Stimulated activated CD4-positive, alpha-beta T cell treated with anti-CD3 and anti-CD28 coated beads, TNF-alpha, amount 100 ng/mL, for 4 hours (primary cell): Measurements from ENCODE around the gene TMEM151B.
"Not testable (repeated sequence)": the region's sequence is repeated elsewhere in the genome, so short reads cannot be mapped to it uniquely, and the experiment has no call there.

ENCODE experiments used
- DNase-seq, 3 experiments: peaks; one replicate each; pipeline ENCODE4 v3.0.0-alpha.2; 2020; ENCODE audit warnings: low read depth in 3 of 3

TMEM151B gene

GRCh38 chr6:44304282-44305199 is 34.3 kb downstream of the TMEM151B start:
- peak in 2 of 3 experiments; percentile 21 to 22 for DNase-seq

- DNase-seq: no peak
Observed at GRCh38 chr6:44305200-44305725, 35.0 kb downstream of the TMEM151B start.

- no peak for DNase-seq
Observed at GRCh38 chr6:44306710-44307109, 36.5 kb downstream of the TMEM151B start.

GRCh38 chr6:44307217-44307616 is 37.0 kb downstream of the TMEM151B start:
- DNase-seq: no peak

- no peak for DNase-seq
Observed at GRCh38 chr6:44309092-44309491, 38.8 kb downstream of the TMEM151B start.

- no peak for DNase-seq
Observed at GRCh38 chr6:44309631-44310030, 39.4 kb downstream of the TMEM151B start.

- no peak for DNase-seq
Observed at GRCh38 chr6:44310241-44310640, 40.0 kb downstream of the TMEM151B start.

GRCh38 chr6:44311304-44311703 is 41.1 kb downstream of the TMEM151B start:
- DNase-seq: no peak

GRCh38 chr6:44311767-44312166 is 41.5 kb downstream of the TMEM151B start:
- no peak for DNase-seq

- peak; percentile 85 to 90 (median 86) for DNase-seq
Observed at GRCh38 chr6:44312901-44313788, 42.9 kb downstream of the TMEM151B start, which contains the start of gene AARS2. Gene AARS2 (minus strand): TSS chr6:44313347. CDS start chr6:44313323, 24 bp downstream.

GRCh38 chr6:44314657-44315056 is 44.4 kb downstream of the TMEM151B start:
- not testable (repeated sequence) for DNase-seq

- no peak for DNase-seq
Observed at GRCh38 chr6:44315516-44315915, 45.3 kb downstream of the TMEM151B start.

GRCh38 chr6:44315951-44316350 is 45.7 kb downstream of the TMEM151B start:
- DNase-seq: no peak

- DNase-seq: no peak
Observed at GRCh38 chr6:44316481-44316880, 46.2 kb downstream of the TMEM151B start.

- DNase-seq: not testable (repeated sequence)
Observed at GRCh38 chr6:44317136-44317631, 46.9 kb downstream of the TMEM151B start.

- DNase-seq: no peak
Observed at GRCh38 chr6:44321210-44321609, 51.0 kb downstream of the TMEM151B start.

- DNase-seq: no peak
Observed at GRCh38 chr6:44327096-44327495, 56.8 kb downstream of the TMEM151B start.

GRCh38 chr6:44327760-44328159 is 57.5 kb downstream of the TMEM151B start:
- DNase-seq: no peak

GRCh38 chr6:44328203-44328602 is 58.0 kb downstream of the TMEM151B start:
- not testable (repeated sequence) for DNase-seq

- no peak for DNase-seq
Observed at GRCh38 chr6:44329858-44330257, 59.6 kb downstream of the TMEM151B start.

- no peak for DNase-seq
Observed at GRCh38 chr6:44332585-44332984, 62.3 kb downstream of the TMEM151B start.
